Activated naive CD4-positive, alpha-beta T cell treated with anti-CD3 and anti-CD28 coated beads, Interleukin-2, amount 10 ng/mL, durations not matched to agents 7 days and 5 days (primary cell): ENCODE measurements around the gene SEMA5A.

Experiments used
- CTCF ChIA-PET: fragments of 350-600 bp; sonication (Branson Sonifier 250); formaldehyde crosslinking; loops from one replicate; lab custom pipeline; 2021; ENCODE audit warnings: antibody characterized with exemption; lab: Charles Lee
- DNase-seq: peaks from one replicate; pipeline ENCODE4 v3.0.0-alpha.2; 2020
- H3K27ac Mint-ChIP-seq: one replicate; pipeline ENCODE4 v1.8.0; 2021; ENCODE audit warnings: mild to moderate bottlenecking, moderate library complexity, mixed read lengths
- H3K27me3 Mint-ChIP-seq: one replicate; pipeline ENCODE4 v1.8.0; 2021; ENCODE audit warnings: mild to moderate bottlenecking, mixed read lengths
- H3K36me3 Mint-ChIP-seq: one replicate; pipeline ENCODE4 v1.8.0; 2021; ENCODE audit warnings: mixed read lengths
- H3K4me1 Mint-ChIP-seq: one replicate; pipeline ENCODE4 v1.8.0; 2021; ENCODE audit warnings: mixed read lengths
- H3K4me3 Mint-ChIP-seq: one replicate; pipeline ENCODE4 v1.8.0; 2021; ENCODE audit warnings: mild to moderate bottlenecking, moderate library complexity, mixed read lengths
- H3K9me3 Mint-ChIP-seq: one replicate; pipeline ENCODE4 v1.8.0; 2021; ENCODE audit warnings: mixed read lengths

The SEMA5A gene

DNA sequence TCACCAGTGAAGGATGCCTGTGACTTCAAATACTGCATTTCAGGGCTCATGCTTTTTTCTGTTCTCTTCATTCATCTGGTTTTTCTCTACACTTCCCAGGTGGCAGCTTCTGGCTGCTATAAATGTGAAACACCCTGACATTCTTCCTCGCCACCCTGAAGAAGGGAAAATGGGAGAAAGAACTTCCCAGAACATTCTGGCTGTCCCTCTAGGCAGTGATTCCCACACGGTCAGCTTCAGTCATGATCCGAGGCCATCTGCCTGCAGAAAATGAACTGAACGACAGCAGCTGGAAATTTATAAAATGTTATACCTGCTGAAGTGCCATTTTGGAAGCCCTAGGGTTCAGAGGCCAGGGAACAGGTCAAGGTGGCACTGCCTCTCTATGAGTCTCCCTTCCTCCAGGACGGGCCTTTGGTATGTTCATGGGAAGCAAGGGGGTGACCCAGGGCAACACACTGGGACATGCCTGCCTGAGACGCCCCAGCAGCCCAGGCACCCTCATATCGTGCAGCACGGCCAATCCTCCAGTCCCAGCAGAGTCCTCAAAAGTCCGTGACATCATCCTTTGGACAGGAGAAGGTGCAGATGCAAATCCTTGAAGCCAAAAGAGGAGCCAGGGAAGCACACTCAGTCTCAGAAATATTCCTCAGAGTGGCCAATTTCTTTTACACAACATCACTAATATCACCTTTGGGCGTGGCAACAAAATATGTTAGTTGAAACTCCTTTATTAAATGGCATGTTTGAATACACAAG lies 107.1 kb downstream of the SEMA5A start:
- Mint-ChIP-seq H3K27me3 (no peaks in the 10 kb centered on the region), H3K4me1 (no peaks in the 10 kb centered on the region), H3K27ac (no peak overlapping the region), H3K36me3 (no peaks in the 10 kb centered on the region), H3K4me3 (no peak overlapping the region), H3K9me3 (no peaks in the 10 kb centered on the region)
- CTCF ChIA-PET: no interaction called here
- no peak for DNase-seq

DNA sequence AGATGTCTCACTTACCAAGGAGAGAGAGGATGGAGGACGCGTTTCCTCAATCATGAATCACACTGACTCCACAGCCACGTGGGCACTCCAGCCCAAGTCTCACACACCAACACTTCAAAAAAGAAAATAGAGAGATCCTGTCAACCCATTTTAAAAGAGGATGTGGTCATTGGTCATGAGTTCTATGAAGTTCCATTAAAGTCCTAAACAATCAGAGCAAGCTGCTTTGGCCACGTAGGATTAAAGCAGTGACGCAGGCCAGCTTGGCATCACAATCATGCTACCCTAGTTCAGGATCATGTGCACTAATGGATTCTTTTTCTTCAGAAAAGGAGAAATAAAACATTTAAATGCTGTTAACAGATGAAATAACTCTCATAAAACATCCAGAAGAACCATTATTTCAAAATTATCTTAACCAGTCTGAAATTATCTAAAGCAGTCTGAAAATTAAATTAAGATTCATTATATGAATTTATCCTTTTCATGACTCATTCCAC lies 108.1 kb downstream of the SEMA5A start:
- Mint-ChIP-seq H3K4me3 (no peak overlapping the region), H3K36me3 (no peaks in the 10 kb centered on the region), H3K9me3 (no peaks in the 10 kb centered on the region), H3K27me3 (no peaks in the 10 kb centered on the region), H3K4me1 (no peaks in the 10 kb centered on the region), H3K27ac (no peak overlapping the region)
- CTCF ChIA-PET: no interaction called here
- no peak for DNase-seq

GRCh38 chr5:9431496-9432258 lies 114.2 kb downstream of the SEMA5A start:
- Mint-ChIP-seq H3K4me1 (no peaks in the 10 kb centered on the region), H3K4me3 (no peak overlapping the region), H3K36me3 (no peaks in the 10 kb centered on the region), H3K27ac (no peak overlapping the region), H3K9me3 (no peaks in the 10 kb centered on the region), H3K27me3 (no peaks in the 10 kb centered on the region)
- CTCF ChIA-PET: no interaction called here
- DNase-seq: no peak

DNA sequence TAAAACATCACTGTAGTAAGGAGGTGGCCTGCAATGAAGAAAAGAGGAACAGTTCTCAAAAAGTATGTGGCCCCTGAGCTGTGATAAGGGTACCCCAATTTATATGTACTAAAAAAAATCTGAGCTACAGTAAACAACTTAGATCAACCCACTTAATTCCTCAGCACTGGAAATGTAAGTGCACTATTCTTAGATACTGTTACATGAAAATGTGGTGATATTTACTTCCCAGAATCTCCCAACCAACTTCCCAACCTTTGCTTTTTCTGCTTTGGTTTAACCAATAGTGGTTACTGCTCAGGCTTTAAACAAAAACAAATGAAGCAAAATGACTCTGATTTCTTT lies 114.8 kb downstream of the SEMA5A start:
- H3K9me3 Mint-ChIP-seq: no peaks in the 10 kb centered on the region
- H3K36me3 Mint-ChIP-seq: no peaks in the 10 kb centered on the region
- no peaks in the 10 kb centered on the region for H3K27me3 Mint-ChIP-seq
- CTCF ChIA-PET: no interaction called here
- DNase-seq: no peak
- H3K4me1 Mint-ChIP-seq: no peaks in the 10 kb centered on the region
- H3K4me3 Mint-ChIP-seq: no peak overlapping the region
- no peak overlapping the region for H3K27ac Mint-ChIP-seq

- no peak for DNase-seq
- CTCF ChIA-PET: no interaction called here
- no peaks in the 10 kb centered on the region for H3K36me3 Mint-ChIP-seq
- no peaks in the 10 kb centered on the region for H3K9me3 Mint-ChIP-seq
- no peak overlapping the region for H3K4me3 Mint-ChIP-seq
- no peaks in the 10 kb centered on the region for H3K4me1 Mint-ChIP-seq
- no peak overlapping the region for H3K27ac Mint-ChIP-seq
- no peaks in the 10 kb centered on the region for H3K27me3 Mint-ChIP-seq
These were observed 115.6 kb downstream of the SEMA5A start for GRCh38 chr5:9430306-9430705.

DNA sequence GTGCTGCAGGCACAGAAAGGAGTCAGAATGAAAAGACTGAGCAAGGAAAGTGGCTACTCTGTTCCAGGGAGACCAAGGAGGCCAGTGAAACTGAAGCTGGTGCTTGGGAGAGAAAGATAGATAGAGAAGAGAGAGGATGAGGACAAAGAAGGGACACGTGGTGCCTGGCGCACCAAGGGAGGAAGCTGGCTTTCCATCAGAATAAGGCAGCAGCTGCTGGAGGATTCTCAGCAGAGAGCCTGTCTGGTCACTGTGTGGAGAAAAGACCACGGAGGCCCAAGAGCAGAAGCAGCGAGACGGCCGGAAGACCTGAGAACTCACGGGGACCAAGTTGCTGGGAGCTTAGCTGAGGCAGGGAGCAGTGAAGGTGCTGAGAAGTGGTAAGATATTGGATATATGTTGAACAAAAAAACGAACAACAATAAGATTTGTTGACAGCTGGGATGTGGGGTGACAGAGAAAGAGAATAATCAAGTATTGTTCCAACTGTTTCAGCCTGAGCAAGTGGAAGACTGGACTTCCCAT lies 116.1 kb downstream of the SEMA5A start:
- Mint-ChIP-seq H3K27ac (no peak overlapping the region), H3K27me3 (no peaks in the 10 kb centered on the region), H3K36me3 (no peaks in the 10 kb centered on the region), H3K9me3 (no peaks in the 10 kb centered on the region), H3K4me3 (no peak overlapping the region), H3K4me1 (no peaks in the 10 kb centered on the region)
- CTCF ChIA-PET: no interaction called here
- no peak for DNase-seq

GRCh38 chr5:9428272-9428671 lies 117.6 kb downstream of the SEMA5A start:
- DNase-seq: no peak
- CTCF ChIA-PET: no interaction called here
- Mint-ChIP-seq H3K4me3 (no peak overlapping the region), H3K4me1 (no peaks in the 10 kb centered on the region), H3K27ac (no peak overlapping the region), H3K27me3 (no peaks in the 10 kb centered on the region), H3K36me3 (no peaks in the 10 kb centered on the region), H3K9me3 (no peaks in the 10 kb centered on the region)

DNA sequence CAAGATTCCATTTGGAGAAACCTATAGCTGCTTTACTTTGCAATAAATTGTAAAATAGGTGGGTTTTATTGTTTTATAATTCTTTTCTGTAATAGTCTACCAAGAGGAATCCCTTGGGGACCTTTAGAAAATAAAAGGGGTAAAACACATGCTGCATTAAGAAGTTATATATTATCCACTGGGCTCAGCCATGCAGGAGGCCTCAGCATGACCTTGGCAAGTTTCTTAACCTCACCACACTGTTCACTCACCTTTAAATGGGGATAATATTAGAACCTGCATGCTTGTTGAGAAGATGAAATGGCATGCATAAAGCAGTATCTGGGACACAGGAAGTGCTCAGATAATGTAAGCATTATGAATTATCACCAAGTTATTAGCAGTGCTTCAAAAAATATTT lies 120.2 kb downstream of the SEMA5A start:
- no peak overlapping the region for H3K27ac Mint-ChIP-seq
- no peaks in the 10 kb centered on the region for H3K36me3 Mint-ChIP-seq
- no peak for DNase-seq
- H3K4me3 Mint-ChIP-seq: no peak overlapping the region
- no peaks in the 10 kb centered on the region for H3K9me3 Mint-ChIP-seq
- CTCF ChIA-PET: no interaction called here
- H3K4me1 Mint-ChIP-seq: no peaks in the 10 kb centered on the region
- H3K27me3 Mint-ChIP-seq: no peaks in the 10 kb centered on the region

GRCh38 chr5:9423571-9423970 lies 122.3 kb downstream of the SEMA5A start:
- DNase-seq: no peak
- H3K9me3 Mint-ChIP-seq: peaks cover 10% of the 10 kb centered on the region
- CTCF ChIA-PET: no interaction called here

DNA sequence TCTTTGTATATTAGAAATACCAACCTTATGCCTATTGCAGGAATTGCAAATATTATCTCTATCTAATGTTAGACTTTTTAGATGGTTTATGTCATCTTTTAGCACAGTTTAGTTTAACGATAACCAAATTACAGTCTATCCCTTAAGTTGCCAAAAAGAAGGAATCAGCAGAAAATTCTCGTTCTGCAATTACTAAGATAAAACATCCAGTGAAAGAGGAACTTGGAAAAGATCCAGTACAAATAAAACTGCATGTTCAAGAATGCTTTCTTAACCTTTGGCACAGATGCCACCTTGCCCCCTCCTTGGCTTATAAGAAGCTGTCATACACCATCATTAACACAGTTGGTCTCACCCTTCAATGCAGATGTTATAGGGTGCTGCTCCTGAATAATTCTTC lies 124.0 kb downstream of the SEMA5A start:
- DNase-seq: no peak
- no peaks in the 10 kb centered on the region for H3K4me1 Mint-ChIP-seq
- no peaks in the 10 kb centered on the region for H3K36me3 Mint-ChIP-seq
- no peaks in the 10 kb centered on the region for H3K27me3 Mint-ChIP-seq
- H3K4me3 Mint-ChIP-seq: no peak overlapping the region
- H3K9me3 Mint-ChIP-seq: peaks cover 12% of the 10 kb centered on the region
- no peak overlapping the region for H3K27ac Mint-ChIP-seq
- CTCF ChIA-PET: no interaction called here

More at GRCh38 chr5:9423571-9423970, 122.3 kb downstream of the SEMA5A start:
- Mint-ChIP-seq H3K4me1 (no peaks in the 10 kb centered on the region), H3K27ac (no peak overlapping the region), H3K4me3 (no peak overlapping the region), H3K27me3 (no peaks in the 10 kb centered on the region), H3K36me3 (no peaks in the 10 kb centered on the region)

DNA sequence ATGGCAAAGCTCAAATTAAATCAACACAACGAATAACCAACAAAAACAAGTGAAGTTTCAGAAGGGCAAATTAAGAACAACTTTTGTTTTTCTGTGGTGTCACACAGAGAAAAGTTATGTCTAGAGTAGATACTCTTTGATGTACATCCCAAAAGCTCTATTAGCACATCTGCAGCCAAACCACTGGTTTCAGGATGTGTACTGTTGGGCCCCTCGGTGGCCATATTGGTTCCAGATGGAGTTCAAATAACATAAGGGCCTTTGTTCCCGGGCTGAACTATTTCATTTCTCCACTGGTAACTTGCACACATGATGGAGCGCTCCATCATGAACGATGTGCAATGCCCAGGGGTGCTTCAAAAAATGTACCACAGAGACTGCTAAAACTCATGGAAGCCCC lies 126.1 kb downstream of the SEMA5A start:
- CTCF ChIA-PET: no interaction called here
- H3K27ac Mint-ChIP-seq: no peak overlapping the region
- H3K36me3 Mint-ChIP-seq: no peaks in the 10 kb centered on the region
- H3K4me3 Mint-ChIP-seq: no peak overlapping the region
- H3K4me1 Mint-ChIP-seq: no peaks in the 10 kb centered on the region
- no peaks in the 10 kb centered on the region for H3K27me3 Mint-ChIP-seq
- no peak for DNase-seq
- peaks cover 12% of the 10 kb centered on the region for H3K9me3 Mint-ChIP-seq

GRCh38 chr5:9415566-9415965 lies 130.3 kb downstream of the SEMA5A start:
- peaks cover 12% of the 10 kb centered on the region for H3K9me3 Mint-ChIP-seq
- DNase-seq: no peak
- no peaks in the 10 kb centered on the region for H3K27me3 Mint-ChIP-seq
- H3K4me3 Mint-ChIP-seq: no peak overlapping the region
- no peaks in the 10 kb centered on the region for H3K4me1 Mint-ChIP-seq
- CTCF ChIA-PET: no interaction called here
- H3K36me3 Mint-ChIP-seq: no peaks in the 10 kb centered on the region
- H3K27ac Mint-ChIP-seq: no peak overlapping the region

DNA sequence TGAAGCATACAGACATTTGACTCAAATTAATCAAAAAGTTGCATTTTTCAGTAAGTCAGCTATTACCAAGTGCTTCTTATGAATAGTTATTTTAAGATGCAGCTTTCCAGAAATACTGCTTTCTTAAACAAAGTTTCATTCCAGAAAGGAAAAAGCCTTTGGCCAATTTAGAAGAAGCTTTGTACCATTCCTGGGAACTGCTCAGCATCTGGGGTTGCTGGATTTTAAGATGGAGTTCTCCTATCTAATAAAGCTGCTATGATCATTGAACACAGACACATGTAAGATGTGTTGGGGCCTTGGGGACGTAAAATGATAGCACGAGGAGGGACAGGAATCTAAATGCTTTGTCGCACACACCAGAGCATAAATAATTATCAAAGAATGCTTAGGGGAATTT lies 130.8 kb downstream of the SEMA5A start:
- CTCF ChIA-PET: no interaction called here
- no peaks in the 10 kb centered on the region for H3K4me1 Mint-ChIP-seq
- H3K36me3 Mint-ChIP-seq: no peaks in the 10 kb centered on the region
- no peaks in the 10 kb centered on the region for H3K27me3 Mint-ChIP-seq
- H3K9me3 Mint-ChIP-seq: peaks cover 12% of the 10 kb centered on the region
- H3K4me3 Mint-ChIP-seq: no peak overlapping the region
- H3K27ac Mint-ChIP-seq: no peak overlapping the region
- no peak for DNase-seq

DNA sequence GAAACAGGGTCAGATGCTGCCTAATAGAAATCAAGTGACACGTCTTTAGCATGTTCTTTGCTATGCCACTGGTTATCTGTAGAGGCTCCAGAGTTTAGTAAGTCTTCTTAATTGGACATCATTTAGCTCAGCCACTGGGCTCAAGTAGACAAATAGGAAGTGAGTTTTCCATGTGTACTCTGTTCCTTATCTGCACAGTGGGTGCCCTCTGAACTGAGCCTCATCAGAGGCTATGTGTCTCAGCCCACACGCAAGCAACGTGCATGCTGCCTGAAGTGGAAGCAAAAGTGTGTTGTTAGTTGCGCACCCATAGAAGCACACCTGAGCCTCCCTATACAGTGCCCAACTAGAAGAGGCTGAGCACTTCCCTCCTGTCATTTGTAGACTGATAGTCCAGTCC lies 134.7 kb downstream of the SEMA5A start:
- Mint-ChIP-seq H3K27ac (no peak overlapping the region), H3K9me3 (no peaks in the 10 kb centered on the region), H3K36me3 (no peaks in the 10 kb centered on the region), H3K4me3 (no peak overlapping the region), H3K4me1 (no peaks in the 10 kb centered on the region), H3K27me3 (no peaks in the 10 kb centered on the region)
- CTCF ChIA-PET: no interaction called here
- no peak for DNase-seq

DNA sequence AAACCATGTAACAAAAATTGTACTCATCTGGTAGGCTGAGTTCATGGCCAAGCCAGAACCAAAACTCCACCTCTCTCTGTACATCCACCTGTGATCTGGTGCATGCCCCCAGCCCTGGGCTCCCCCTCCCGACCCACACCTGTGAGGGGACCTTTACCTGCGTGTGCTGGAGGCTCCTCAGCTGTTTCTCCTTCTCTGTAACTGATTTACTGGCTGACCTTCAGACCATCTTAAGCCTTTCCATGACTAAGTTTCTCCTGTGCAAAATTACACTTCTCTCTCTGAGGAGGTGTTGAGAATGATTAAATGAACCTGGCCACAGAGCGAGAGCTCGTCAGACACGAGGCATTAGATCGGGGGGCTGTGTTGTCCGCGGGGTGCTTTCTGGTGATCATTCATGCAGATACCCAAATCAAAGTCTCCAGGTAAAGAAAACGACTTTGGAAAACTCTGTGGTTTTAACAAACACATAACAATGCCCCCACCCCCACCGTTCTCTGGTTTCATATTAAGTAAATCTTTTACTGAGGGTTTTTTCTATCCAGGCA lies 136.4 kb downstream of the SEMA5A start:
- H3K4me3 Mint-ChIP-seq: no peak overlapping the region
- H3K27me3 Mint-ChIP-seq: no peaks in the 10 kb centered on the region
- no peak overlapping the region for H3K27ac Mint-ChIP-seq
- H3K4me1 Mint-ChIP-seq: no peaks in the 10 kb centered on the region
- no peaks in the 10 kb centered on the region for H3K9me3 Mint-ChIP-seq
- no peak for DNase-seq
- CTCF ChIA-PET: no interaction called here
- H3K36me3 Mint-ChIP-seq: no peaks in the 10 kb centered on the region
